GM18907 (cell line): ENCODE data around the gene IL4I1.

ENCODE experiments used
- ATAC-seq: cut with Tn5 transposase; IDR thresholded peaks from one replicate; pipeline ENCODE4 v1.9.1; 2021; ENCODE audit warnings: mild to moderate bottlenecking, moderate library complexity; ENCODE audit not compliant: unreplicated experiment

Gene IL4I1

DNA sequence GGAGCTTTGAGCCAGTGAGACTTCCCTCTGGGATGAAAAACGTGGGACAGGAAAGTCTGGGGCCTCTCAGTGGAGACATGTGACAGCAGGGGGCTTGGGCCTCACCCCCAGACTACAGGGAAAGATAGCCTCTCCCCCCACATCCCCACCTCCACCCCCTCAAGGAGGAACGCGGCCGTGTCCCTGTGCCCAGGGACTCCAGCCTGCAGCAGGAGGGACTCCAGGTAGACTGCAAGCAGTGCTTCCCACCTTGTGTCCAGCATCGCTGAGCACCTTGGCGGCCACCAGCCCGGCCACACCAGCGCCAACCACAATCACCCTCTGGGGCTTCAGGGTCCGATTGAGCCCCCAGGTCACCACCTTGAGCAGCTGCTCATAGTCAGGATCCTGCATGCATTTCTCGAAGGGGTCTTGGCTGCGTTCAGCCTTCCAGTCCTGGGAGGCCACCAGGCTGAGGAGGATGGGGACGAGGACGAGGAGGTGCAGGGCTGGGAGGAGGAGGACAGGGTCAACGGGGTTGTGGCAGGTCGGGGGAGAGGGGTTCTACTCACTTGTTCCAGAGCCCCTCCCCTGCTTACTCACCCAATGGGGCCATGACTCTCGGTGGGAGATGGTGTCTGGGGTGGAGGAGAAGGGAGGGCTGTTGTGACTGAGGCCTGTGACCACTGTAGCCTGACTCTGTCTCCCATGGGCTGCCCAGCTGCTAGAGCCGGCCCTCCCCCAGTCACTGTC lies 955 bp downstream of the IL4I1 start:
- no peak for ATAC-seq

DNA sequence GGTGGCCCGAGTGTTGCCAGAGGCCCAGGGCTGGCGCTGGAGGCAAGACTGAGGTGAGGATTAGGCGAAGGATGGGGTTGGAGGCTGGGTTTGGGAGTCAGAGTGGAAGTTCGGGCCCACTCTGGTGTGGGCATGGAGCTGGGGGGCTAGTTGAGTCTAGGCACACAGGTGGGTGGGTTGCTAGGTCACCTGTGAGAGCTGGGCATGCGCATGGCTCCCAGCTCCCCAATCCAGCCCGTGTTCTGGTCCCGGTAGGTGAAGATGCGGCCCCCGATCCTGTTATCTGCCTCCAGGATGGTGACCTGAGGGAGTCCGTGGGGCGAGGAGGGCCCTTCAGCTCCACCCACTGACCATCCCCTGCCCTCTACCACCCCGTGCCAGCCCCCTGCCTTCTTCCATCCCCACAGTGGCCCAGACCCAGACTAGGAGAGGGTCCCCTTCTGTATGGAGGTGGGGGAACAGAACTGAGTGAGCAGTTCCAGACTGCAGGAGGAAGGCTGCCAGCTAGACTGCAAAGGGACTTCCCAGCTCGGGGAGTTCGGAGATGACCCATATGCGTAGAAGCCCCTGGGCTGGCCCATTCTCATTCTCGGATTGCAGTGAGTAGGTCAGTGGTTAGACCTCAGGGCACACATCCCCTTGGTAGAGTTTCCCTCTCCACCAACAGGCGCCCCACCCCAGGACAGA lies 1.7 kb downstream of the IL4I1 start:
- peak; percentile 31 for ATAC-seq

DNA sequence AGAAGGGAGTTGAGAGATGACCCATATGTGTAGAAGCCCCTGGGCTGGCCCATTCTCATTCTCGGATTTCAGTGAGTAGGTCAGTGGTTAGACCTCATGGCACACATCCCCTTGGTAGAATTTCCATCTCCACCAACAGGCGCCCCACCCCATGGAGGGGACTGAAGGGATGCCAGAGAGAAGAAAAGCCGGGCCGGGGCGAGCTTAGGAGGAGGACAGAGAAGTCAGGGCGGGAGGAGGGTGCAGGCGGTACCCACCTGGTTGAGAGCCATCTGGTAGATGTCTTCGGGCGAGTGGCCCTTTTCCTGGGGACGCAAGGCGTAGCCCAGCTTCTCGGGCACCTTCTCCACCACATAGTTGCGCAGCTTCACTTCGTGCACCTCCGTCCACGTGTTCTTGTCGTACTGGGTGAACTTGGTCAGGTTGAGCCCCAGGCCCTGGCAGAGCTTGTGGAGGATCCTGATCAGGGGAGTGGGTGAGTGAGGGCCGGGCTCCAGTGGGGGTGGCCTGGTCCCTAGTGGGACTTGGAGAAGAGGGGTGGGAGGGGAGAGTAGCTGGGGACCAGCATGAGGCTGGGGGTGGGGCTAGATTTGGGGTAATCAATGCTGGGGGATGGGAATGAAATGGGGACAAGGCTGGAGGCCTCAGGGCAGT lies 2.5 kb downstream of the IL4I1 start:
- no peak for ATAC-seq

DNA sequence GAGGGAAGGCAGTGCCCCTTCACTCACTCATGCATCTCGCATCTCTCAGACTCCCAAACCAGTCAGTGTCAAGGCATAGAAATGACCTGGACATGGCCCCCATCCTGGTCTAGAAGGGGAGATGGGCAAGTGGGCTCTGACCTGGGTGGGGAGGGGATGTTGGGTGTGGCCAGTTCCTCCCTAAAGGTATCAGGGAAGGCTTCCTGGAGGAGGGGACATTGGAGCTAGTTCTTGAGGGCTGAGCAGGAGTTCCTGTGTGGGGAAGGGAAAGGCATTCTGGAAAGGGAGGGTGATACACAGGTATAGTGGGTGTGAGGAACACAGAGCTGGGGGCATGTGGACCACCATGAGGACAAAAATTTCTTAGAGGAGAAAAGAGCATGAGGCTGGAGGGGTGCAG lies 4.0 kb downstream of the IL4I1 start:
- no peak for ATAC-seq

DNA sequence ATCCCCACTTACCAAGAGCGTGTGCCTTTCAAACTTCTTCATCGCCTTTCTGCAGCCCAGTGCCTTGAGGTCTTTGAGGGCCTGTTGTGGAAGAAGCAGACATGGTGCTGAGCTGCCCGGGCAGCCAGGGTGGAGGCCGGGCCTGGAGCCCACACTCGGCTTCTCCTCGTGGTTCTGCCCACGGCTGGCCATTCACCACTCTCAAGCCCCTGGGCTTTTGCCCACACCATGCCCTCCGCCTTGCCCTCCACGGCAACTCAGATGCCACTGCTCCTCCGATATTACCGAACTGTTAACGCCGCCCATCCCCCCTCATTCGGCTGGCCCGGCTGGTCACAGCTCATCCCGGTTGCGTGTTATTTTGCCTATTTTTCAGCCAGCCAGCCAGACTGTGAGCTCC lies 5.3 kb downstream of the IL4I1 start:
- no peak for ATAC-seq

DNA sequence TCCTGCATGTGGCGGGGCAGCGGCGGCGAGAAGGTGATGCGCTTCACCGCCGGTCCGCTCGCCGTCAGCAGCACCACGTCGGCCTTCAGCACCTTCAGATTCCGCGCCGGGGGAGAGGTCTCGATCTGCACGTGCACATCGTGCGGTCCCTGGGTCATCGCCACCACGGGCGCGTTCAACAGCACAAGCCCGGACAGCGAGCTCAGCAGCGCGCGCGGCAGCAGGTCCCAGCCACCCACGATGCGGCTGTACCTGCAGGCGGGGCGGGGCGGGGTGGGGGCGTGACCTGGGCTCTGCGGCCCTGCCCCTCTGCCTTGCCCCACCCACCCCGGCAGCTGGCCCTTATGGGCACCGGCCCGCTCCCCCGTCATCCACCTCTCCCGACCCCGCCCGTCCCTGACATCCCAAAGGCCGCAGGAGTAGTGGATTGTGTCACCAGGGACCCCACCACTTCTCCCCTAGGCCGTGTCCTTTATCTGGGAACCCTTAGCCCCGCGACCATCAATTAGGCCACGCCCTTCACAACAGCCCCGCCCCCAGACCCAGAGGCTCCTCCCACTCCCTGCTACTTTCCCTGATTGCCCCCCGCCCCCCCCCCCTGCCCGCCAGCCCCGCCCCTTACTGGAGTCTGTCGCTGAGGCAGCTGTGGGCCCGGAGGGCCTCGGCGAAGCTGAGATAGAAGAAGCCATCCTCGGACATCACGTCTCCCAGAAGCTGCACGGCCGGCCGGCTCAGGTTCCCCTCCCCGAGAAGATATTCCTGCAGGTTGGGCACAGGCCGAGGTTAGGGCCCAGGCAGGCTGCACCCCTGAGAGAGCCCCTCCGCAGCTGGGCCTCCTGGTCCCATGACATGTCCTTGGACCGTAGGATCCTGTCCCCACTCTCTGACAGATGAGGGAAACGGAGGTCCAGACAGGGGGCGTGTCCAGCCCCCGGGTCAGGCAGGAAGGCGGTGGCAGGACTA lies 6.1 kb downstream of the IL4I1 start:
- no peak for ATAC-seq

DNA sequence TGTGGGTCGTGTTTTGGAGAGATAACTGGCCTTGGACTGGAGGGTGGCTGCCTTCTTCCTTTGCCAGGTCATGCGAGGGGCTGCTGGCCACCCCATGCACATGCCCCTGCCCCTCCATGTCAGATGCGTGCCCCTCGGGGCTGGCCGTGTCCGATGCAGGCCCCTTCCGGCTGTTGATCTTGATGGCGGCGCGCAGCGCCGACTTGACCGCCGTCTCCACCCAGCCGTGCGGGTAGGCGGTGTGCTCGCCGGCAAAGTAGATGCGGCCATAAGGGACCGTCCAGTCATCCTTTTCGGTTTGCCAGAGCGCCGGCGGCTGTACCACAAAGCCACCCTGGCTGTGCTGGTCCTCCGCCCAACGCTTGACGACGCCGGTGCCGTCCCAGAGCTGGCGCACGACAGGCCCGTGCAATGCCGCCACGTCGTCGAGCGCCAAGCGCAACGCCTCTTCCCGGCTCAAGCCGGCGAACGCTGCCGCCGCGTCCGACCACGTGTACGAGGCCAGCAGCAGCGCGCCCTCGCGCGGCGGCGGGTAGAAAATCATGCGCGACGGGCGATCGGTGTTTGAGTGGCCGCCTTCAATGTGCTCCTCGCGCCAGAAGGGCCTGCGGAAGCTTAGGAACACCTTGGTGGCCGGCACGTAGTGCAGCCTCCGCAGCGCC lies 6.9 kb downstream of the IL4I1 start:
- no peak for ATAC-seq

DNA sequence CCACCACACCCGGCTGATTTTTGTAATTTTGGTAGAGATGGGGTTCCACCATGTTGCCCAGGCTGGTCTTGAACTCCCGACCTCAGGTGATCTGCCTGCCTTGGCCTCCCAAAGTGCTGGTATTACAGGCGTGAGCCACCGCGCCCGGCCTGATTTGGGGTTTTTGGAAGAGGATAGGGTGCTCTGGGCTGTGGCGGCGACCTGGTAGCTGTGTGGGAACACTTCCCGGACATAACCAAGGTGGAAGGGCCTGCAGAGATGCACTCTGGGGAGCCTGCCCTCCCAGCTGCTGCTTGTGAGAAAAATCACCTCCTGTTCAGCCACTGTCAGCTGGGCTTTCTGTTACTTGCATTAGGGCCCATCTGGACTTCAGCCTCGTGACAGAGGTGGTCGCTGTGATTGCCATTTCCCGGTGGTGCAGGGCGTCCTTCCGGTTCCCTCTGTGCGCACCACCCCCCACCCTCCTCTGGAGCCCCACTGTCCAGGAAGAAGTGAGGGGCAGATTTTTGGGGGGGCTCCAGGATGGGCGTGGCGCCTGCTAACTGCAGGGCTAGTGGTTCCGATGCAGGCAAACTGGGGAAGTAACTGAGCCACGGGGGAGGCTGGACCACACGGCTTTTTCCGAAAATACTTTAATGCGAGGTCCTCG lies 7.5 kb downstream of the IL4I1 start:
- no peak for ATAC-seq

DNA sequence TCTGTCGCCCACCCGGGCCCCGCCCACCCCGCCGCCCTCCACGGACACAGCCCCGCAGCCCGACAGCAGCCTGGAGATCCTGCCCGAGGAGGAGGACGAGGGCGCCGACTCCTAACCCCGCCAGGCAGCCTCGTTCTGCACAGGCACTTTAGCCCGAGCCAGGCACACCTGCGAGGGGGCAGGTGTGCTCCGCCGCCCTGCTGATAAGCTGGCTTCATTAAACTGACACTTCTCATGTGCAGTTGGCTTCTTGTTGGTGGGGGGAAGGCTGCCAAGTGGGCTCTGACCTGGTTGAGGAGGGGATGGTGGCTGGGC lies 8.2 kb downstream of the IL4I1 start:
- ATAC-seq: no peak

DNA sequence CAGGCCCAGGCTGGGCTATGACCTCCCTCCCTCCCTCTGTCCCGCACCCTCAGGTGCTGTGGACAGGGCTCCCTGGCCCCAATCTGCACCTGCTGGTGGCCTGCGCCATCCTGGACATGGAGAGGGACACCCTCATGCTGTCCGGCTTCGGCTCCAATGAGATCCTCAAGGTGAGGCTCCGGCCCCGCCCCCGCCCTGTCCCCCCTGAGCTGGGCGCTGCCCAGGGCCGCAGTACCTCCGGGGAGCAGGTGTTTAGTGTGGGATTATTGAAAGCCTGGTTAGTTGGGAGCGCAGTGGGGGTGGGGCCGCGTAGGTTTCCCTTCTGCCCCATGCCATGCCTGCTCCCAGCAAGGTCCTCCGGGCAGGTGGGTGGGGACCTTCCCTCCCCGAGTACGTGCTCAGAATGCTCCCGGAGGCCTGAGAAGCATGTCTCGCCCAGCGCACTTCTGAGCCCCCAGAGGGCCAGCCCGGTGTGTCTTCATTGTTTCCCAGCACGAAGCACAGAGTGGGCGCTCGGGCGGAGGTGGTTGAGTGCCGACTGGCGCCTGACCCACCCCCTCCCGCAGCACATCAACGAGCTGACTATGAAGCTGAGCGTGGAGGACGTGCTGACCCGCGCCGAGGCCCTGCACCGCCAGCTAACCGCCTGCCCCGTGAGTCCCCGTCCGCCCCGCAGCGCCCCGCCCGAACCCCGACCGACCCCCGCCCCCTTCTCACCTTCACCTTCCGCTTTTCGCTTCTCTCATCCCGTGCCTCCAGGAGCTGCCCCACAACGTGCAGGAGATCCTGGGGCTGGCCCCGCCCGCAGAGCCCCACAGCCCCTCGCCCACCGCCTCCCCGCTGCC lies 8.8 kb downstream of the IL4I1 start:
- ATAC-seq: no peak

DNA sequence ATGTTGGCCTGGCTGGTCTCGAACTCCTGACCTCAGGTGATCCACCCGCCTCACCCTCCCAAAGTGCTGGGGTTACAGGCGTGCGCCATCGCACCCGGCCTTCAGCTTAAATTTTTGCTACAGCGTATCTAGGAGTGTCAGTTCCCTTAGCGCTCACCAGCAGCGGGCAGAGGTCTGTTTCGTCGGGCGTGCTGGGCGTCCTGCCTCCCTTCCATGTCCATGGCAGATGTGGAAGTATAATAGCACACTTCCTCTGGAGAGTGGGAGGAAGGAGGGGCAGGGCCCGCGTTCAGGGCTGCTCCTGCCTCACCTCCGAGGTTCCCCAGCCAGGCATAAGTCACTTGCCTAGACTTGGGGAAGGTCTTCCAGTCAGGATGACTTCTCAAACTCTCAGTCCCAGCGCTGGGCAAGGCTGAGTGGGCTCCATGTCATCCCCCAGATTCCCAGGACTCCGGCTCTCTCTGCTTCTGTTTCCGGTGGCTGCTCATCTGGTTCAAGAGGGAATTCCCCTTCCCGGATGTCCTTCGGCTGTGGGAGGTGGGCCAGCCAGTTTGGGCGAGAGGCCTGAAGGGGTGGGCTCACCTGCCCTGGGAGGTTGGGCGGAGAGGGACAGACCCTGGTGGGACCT lies 9.5 kb downstream of the IL4I1 start:
- no peak for ATAC-seq

DNA sequence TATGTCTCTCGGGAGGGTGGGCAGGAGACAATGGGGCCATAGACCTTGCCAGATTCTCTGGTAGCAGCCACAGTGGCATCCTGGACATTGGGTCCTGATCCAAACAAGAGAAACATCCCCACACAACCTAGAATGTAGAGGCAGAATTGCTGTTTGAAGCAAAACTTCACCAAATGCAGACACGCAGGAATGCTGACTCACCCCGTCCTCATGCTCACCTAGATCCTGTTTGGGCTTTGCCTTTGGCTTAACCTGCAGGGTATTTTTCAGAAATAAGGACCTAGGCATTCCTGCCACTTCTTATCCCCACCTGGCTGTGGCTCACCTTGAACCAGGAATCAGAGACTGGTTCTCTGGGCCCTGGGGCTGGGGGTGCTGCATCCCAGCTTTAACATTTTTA lies 11.9 kb downstream of the IL4I1 start:
- ATAC-seq: no peak

DNA sequence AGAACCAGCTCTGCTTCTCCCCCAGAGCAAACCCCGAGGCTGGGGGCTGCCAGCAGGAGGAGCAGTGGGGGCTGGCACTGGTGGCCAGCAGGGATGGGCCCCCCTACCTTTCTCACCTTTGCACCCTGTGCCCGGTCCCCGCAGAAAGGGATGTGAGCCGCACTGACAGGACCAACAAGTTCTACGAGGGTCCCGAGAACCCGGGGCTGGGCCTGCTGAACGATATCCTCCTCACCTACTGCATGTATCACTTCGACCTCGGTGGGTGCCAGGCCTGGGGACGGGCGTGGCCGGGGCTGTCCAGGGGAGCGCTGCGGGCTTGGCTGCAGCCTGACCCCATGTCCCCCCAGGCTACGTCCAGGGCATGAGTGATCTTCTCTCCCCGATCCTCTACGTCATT lies 12.6 kb downstream of the IL4I1 start:
- no peak for ATAC-seq

DNA sequence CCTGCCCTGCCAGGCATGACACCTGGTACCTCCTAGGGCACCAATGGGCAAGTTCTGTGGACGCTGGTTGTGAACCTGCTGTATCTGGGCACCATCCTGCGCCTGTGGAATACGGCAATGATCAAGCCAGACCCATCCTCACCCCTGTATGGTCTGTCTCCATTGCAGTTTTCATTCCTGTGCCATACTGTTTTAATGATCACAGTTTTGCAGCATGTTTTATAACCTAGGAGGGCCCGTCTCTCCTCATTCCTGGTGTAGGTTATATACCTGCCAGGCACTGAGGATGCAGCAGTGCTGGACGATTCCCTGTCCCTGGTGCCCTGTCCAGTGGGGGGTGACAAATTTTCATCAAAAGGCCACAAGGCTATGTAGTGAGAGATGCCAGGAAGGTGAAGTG lies 13.6 kb downstream of the IL4I1 start:
- no peak for ATAC-seq

DNA sequence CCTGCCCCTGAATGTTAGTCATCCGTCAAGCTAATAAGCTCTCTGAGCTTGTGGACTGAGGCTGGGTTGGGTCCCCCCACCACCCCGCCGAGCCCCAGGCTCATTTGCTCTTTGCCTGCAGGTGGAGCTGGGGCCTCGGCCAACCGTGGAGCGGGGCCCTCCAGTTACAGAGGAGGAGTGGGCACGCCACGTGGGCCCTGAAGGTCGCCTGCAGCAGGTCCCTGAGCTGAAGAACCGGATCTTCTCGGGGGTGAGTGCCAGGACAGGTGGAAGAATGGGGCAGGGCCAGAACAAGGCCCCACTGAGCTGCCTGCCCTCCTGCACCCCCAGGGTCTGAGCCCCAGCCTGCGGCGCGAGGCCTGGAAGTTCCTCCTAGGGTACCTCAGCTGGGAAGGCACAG lies 14.0 kb downstream of the IL4I1 start:
- ATAC-seq: no peak

DNA sequence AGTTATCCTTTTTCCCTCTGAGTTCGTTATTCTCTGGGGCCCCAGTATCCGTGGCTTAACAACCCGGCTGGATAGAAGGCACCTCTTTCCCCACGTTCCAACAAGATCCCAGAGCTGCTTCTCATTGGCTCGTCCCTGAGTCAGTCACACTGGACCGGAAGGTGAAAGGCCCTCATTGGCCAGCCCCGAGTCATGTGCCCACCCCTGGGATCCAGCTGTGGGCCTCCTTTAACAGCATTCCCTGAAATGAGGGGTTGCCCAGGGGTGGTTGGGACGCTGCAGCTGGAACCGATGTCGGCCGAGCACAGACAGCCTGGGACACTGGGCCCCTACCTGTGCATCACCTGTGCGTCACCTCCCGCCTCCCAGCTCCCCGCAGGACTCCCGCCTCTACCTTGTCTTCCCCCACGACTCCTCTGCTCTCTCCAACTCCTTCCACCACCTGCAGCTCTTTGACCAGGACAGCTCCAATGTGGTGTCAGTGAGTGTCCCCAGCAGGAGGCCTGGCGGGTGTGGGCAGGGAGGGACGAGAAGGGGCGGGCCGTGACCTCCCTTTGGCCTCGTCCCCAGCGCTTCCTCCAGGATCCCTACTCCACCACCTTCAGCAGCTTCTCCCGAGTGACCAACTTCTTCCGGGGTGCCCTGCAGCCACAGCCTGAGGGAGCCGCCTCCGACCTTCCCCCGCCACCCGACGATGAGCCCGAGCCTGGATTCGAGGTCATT lies 14.9 kb downstream of the IL4I1 start:
- no peak for ATAC-seq

DNA sequence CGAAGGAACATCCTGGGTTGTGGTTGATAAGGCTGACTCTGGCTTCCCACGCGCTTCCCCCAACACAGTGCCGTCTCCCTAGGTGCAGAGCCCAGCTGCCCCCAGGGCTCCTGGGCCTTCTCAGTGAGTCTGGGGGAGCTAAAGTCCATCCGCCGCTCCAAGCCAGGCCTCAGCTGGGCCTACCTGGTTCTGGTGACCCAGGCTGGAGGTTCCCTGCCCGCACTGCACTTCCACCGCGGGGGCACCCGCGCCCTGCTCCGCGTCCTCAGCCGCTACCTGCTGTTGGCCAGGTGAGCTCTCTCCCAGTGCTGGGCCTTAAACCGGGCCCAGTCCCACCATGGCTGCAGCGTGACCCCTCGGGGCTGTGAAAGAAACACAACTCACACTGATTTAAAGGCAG lies 15.5 kb downstream of the IL4I1 start:
- ATAC-seq: no peak

DNA sequence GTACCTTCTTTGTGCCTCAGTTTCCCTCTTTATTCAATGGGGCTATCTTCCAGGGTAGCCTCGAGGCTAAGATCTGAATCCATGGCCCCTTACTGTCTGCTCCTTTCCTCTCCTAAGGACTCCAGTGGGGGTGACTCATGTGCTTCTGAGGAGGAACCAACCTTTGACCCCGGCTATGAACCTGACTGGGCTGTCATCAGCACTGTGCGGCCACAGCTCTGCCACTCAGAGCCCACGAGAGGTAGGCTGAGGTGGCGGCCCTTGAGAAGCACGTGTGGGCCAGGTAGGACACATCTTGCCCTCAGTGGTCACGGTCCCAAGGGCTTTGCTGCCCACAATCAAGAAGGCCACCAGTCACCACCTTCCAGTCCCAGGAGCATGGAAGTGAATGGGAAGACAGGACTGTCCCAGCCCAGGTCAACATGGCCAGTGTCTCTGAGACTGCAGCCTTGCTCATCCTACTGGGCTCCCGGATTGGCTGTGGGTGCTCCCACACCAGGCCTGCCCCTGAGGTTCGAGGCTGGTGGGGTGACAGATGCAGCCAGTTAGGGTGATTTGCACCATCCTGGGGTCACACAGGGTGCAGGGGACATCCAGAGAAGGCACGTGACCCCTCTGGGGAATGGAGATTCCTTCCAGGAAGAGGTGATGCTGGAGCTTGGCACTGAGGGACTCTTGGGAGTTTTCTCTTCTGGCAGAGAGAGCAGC lies 16.4 kb downstream of the IL4I1 start:
- ATAC-seq: no peak
